Activated naive CD8-positive, alpha-beta T cell treated with anti-CD3 and anti-CD28 coated beads, Interleukin-2, amount 50 U/mL, for 24 hours (primary cell): ENCODE data around the gene CCDC27.
A peak's percentile ranks its signal among the peaks of the same experiment; 100 is the strongest.

Experiments used
- ATAC-seq: fragments of 150-1000 bp; cut with Tn5 transposase; one replicate; pipeline ENCODE4 v1.10.0; 2021
- DNase-seq: peaks from one replicate; pipeline ENCODE4 v3.0.0; 2021
- H3K27ac Mint-ChIP-seq: one replicate; pipeline ENCODE4 v1.8.0; 2021; ENCODE audit warnings: mild to moderate bottlenecking, mixed read lengths
- H3K27me3 Mint-ChIP-seq: one replicate; pipeline ENCODE4 v1.8.0; 2021; ENCODE audit warnings: mixed read lengths
- H3K36me3 Mint-ChIP-seq: one replicate; pipeline ENCODE4 v1.8.0; 2021; ENCODE audit warnings: low read depth, mixed read lengths
- H3K4me1 Mint-ChIP-seq: one replicate; pipeline ENCODE4 v1.8.0; 2021; ENCODE audit warnings: mixed read lengths
- H3K4me3 Mint-ChIP-seq: one replicate; pipeline ENCODE4 v1.8.0; 2021; ENCODE audit warnings: mild to moderate bottlenecking, moderate library complexity, mixed read lengths
- H3K9me3 Mint-ChIP-seq: one replicate; pipeline ENCODE4 v1.8.0; 2021; ENCODE audit warnings: mixed read lengths

Gene CCDC27

DNA sequence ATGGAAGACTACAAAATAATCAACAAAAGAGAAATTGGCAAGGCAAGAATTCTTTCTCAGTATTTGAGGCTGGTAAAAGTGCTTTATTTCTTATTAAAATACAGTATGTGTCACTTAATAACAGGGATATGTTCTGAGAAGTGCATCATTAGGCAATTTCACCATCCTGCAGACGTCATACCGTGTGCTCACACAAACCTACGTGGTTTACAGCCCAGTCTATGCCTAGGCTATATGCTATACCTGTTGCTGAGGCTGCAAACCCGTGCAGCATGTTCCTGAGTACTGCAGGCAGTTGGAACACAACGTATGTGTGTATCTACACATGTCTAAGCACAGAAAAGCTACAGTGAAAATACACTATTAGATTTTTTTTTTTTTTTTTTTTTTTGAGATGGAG is 2.7 kb upstream of the CCDC27 start:
- Mint-ChIP-seq H3K4me3 (no peak overlapping the region), H3K36me3 (peaks cover 2% of the 10 kb centered on the region), H3K4me1 (peaks cover 22% of the 10 kb centered on the region), H3K27ac (no peak overlapping the region), H3K27me3 (no peaks in the 10 kb centered on the region), H3K9me3 (no peaks in the 10 kb centered on the region)
- no peak for ATAC-seq
- no peak for DNase-seq

DNA sequence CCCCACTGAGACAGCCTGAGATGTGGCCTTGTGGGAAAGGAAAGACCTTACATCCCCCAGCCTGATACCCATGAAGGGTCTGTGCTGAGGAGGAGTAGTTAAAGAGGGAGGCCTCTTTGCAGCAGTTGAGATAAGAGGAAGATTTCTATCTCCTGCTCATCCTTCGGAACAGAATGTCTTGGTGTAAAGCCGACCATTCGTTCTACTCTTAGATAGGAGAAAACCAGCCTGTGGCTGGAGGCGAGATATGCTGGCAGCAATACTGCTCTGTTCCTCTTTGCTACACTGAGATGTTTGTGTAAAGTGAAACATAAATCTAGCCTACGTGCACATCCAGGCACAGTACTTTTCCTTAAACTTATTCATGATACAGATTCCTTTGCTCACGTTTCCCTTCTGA is 1.5 kb upstream of the CCDC27 start:
- no peak for ATAC-seq
- H3K36me3 Mint-ChIP-seq = no peaks in the 10 kb centered on the region
- H3K9me3 Mint-ChIP-seq = no peaks in the 10 kb centered on the region
- DNase-seq = no peak
- no peaks in the 10 kb centered on the region for H3K27me3 Mint-ChIP-seq
- H3K4me3 Mint-ChIP-seq = no peak overlapping the region
- no peak overlapping the region for H3K27ac Mint-ChIP-seq
- peaks cover 14% of the 10 kb centered on the region for H3K4me1 Mint-ChIP-seq

DNA sequence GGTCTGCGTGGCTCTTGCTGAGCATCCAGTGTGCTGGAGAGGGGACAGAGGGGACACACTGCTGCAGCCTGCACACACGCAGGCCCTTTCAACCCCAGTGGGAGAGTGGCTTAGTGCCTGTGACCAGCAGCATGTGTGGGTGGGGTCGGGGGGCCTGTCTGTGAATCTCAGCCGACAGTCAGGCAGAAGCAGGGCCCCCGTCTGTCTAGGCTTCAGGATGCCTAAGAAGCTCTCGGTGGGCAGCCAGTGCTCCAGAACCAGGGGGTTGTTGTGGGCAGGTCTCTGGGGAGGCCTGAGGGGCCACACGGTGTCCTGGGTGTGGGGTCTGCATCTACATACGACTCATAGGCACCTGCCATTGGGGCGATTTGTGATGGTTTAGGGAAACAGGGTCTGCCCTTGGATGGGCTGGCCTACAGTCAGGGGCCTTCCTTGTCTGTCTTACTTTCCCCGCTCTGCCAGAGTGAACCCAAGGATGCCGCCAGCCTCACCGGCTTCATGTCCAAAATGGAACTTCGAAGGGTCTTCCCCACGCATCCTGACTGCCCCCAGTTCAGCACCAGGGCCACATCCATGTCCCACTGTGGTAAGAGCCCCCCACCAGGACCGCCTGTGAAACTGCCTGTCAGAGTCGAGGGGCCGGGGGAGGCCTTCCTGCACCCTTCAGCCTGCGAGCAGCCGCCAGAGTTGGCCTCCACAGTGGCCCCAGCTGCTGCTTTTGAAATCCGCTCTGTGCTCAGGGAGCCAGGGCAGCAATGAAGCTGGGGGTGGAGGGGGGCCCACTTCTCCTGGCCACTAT is 1.6 kb downstream of the CCDC27 start:
- no peak for ATAC-seq
- Mint-ChIP-seq H3K4me3 (no peak overlapping the region), H3K27me3 (peaks cover 4% of the 10 kb centered on the region), H3K27ac (no peak overlapping the region), H3K9me3 (no peaks in the 10 kb centered on the region), H3K4me1 (no peaks in the 10 kb centered on the region), H3K36me3 (no peaks in the 10 kb centered on the region)
- no peak for DNase-seq

DNA sequence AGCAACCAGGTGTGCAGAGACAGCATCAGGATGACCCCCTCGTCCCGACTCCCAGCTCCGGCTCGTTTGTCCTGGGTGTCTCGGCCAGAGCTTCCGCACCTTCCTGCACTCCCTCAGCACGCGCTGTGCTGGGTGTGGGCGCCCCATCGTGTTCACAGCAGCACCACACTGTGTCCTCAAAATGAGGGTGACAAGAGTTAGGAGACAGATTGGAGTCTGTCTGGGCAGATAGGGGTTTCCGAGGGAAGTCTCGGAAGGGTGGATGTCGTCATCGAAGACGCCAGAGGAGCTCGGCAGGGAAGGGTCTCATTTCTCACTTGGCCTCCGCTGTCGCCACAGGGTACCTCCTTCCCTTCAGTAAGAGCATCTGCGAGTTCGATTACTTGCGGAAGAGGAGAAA is 4.1 kb downstream of the CCDC27 start:
- H3K4me1 Mint-ChIP-seq = no peaks in the 10 kb centered on the region
- ATAC-seq = no peak
- no peak overlapping the region for H3K27ac Mint-ChIP-seq
- peaks cover 21% of the 10 kb centered on the region for H3K27me3 Mint-ChIP-seq
- DNase-seq = no peak
- H3K4me3 Mint-ChIP-seq = no peak overlapping the region
- no peaks in the 10 kb centered on the region for H3K9me3 Mint-ChIP-seq
- no peaks in the 10 kb centered on the region for H3K36me3 Mint-ChIP-seq

DNA sequence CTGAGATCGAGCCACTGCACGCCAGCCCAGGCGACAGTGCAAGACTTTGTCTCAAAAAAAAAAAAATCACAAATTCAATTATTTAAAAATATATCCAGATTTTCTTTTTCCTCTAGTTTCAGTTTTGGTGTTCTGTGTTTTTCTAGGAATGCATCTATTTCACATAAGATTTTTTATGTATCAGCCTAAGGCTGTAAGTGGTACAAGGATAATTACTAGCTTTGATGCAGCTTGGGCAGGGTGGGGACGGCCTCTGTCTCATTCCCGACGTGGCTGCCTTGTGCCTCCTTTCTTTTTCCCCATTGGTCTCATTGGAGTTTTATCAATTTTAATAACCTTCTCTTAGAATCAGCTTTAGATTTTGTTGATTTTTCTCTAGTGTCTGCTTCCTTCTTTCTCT is 6.9 kb downstream of the CCDC27 start:
- H3K27me3 Mint-ChIP-seq = peaks cover 21% of the 10 kb centered on the region
- DNase-seq (no peak), ATAC-seq (no peak)
- no peaks in the 10 kb centered on the region for H3K9me3 Mint-ChIP-seq
- no peaks in the 10 kb centered on the region for H3K36me3 Mint-ChIP-seq
- no peak overlapping the region for H3K4me3 Mint-ChIP-seq
- H3K27ac Mint-ChIP-seq = no peak overlapping the region
- H3K4me1 Mint-ChIP-seq = no peaks in the 10 kb centered on the region

DNA sequence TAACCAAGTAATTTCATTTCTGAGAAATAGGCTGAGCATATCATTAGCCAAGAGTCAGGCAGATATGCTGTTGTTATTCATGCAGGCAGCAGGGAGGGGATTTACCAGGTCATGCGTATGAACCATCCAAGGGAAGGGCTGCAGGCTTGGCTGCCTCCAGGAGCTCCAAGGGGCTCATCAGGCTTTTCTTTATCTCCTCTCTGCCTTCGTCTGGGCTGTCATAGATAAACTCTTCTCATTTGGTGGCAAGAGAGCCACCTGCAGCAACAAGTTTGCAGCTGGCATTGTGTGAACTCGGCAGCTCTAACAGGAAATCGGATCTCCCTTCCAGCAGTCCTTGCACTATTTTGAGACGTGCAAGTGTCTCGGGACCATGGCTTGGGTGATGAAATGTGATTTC is 7.5 kb downstream of the CCDC27 start:
- ATAC-seq (no peak), DNase-seq (no peak)
- H3K36me3 Mint-ChIP-seq = no peaks in the 10 kb centered on the region
- H3K9me3 Mint-ChIP-seq = no peaks in the 10 kb centered on the region
- no peak overlapping the region for H3K4me3 Mint-ChIP-seq
- H3K27ac Mint-ChIP-seq = no peak overlapping the region
- H3K4me1 Mint-ChIP-seq = no peaks in the 10 kb centered on the region
- H3K27me3 Mint-ChIP-seq = peaks cover 21% of the 10 kb centered on the region

DNA sequence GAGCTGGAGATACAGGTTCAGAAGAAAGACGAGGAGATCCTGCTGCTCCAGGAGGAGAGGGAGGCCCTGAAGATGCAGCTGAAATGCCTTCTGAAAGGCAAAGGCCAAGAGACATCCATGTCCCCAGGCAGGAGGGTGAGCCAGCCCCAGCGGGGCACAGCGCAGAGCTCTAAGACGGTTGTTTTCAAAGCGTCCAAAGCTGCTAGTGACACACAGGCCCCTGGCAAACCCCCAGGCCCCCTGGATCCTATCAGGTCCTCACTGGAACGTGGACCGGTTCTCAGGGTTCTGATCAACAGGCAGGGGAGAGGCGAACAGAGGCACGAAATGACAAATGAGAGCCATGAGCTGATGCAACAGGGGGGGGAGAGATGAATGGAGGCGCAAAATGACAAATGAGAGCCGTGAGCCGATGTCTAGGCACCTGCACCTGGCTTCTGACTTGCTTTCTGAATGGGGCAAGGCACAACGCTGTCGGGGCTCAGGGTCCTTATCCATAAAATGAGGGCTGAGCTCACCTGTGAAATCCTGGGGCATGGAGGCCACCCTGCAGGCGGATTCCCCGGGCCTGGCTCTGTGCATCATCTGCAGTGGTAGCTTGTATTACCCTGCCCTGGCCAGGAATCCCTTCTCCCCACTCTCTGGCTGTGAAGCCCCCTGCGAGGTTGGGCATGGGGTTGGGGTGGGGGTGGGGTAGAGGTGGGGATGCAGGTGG is 9.2 kb downstream of the CCDC27 start:
- H3K27ac Mint-ChIP-seq = no peak overlapping the region
- H3K27me3 Mint-ChIP-seq = peaks cover 21% of the 10 kb centered on the region
- H3K36me3 Mint-ChIP-seq = no peaks in the 10 kb centered on the region
- DNase-seq = no peak
- no peaks in the 10 kb centered on the region for H3K4me1 Mint-ChIP-seq
- no peak for ATAC-seq
- H3K9me3 Mint-ChIP-seq = no peaks in the 10 kb centered on the region
- H3K4me3 Mint-ChIP-seq = no peak overlapping the region

DNA sequence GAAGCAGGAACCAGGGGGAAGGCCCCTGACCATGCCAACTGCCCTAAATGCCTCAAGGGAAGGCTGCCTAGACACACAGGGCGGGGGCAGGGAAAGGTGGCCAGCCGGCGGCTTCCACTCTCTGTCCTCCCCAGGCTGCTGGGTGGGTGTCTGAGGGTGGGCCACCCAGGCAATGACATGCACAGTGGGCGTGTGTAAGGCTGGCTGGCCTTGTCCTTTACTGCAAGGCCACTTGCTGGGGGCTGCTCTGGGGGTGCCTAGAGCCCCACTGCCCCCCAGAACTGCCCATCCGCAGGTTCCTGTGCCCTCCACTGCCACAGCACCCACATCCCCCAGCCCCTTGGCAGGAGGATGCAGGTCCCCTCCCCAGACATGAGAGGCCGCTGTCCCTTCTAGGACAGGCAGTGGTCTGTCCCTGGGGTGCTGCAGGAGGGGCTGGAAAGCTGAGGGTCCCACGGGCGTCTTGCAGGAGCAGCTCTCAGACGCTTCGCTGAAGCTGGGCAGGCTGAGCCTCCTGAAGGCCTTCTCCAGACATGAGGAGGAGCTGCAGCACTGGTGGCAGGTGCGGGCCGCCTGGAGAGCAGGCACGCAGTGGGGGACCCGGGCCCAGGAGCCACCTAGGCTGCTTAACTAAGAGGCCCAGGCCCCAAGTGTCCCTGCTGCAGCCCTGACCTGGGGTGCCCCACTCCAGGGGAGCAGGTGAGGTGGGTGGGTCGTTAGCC is 10.1 kb downstream of the CCDC27 start:
- Mint-ChIP-seq H3K9me3 (no peaks in the 10 kb centered on the region), H3K27ac (no peak overlapping the region), H3K4me1 (no peaks in the 10 kb centered on the region), H3K27me3 (peaks cover 21% of the 10 kb centered on the region), H3K4me3 (no peak overlapping the region), H3K36me3 (no peaks in the 10 kb centered on the region)
- DNase-seq = no peak
- ATAC-seq = no peak

DNA sequence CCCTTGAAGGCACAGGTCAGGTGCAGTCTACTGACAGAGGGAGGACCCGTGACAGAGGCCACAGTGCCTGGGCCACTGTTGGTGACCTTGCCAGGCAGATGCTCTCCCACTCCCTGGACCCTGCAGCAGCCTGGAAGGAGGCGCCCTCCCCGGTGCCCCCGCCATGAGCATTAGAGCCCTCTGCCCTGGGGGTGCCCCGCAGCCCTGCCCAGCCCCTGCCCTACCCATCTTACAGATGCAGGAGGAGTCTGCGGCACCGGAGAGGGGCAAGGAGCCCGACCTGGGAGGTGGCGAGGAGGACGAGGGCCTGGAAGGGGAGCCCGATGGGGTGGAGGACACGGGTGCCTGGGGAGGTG is 10.6 kb downstream of the CCDC27 start:
- Mint-ChIP-seq H3K9me3 (no peaks in the 10 kb centered on the region), H3K4me1 (no peaks in the 10 kb centered on the region), H3K27me3 (peaks cover 22% of the 10 kb centered on the region), H3K27ac (no peak overlapping the region), H3K36me3 (no peaks in the 10 kb centered on the region), H3K4me3 (no peak overlapping the region)
- ATAC-seq = no peak
- DNase-seq = no peak

DNA sequence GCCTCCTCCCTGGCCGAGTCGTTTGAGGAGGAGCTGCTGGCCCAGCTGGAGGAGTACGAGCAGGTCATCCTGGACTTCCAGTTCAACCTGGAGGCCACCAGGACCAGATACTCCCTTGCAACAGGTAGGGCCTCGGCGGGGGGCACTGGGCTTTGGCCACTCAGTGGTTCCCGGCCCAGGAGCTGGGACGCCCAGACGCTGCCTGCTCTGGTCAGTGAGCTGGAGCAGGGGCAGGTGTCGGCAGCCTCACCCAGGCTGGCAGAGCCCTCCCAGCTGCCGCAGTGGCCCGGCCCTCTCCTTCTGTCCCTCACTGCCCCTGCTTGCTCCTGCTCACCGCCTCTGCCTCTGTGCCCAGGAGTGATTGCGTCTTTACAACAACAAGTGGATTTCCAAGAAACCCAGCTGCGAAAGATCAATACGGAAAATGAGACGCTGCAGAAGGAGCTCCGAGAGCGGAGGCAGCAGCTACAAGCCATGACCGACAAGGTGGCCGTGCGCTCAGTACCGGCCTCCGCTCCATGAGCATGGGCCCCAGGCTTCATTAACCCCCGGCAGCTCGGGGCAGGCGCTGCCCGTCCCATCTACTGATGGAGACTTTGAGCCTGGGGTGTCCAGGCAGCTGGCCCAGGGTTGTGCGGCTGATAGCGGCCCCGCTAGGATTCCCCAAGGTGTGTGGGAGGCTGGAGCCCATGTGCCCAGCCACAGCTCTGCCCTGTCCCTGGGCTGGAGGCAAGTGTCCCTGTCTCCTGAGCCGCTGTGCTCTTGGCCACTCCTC is 11.3 kb downstream of the CCDC27 start:
- H3K4me3 Mint-ChIP-seq = no peak overlapping the region
- H3K4me1 Mint-ChIP-seq = no peaks in the 10 kb centered on the region
- no peaks in the 10 kb centered on the region for H3K9me3 Mint-ChIP-seq
- no peak overlapping the region for H3K27ac Mint-ChIP-seq
- H3K36me3 Mint-ChIP-seq = no peaks in the 10 kb centered on the region
- DNase-seq = no peak
- H3K27me3 Mint-ChIP-seq = peaks cover 21% of the 10 kb centered on the region
- no peak for ATAC-seq

DNA sequence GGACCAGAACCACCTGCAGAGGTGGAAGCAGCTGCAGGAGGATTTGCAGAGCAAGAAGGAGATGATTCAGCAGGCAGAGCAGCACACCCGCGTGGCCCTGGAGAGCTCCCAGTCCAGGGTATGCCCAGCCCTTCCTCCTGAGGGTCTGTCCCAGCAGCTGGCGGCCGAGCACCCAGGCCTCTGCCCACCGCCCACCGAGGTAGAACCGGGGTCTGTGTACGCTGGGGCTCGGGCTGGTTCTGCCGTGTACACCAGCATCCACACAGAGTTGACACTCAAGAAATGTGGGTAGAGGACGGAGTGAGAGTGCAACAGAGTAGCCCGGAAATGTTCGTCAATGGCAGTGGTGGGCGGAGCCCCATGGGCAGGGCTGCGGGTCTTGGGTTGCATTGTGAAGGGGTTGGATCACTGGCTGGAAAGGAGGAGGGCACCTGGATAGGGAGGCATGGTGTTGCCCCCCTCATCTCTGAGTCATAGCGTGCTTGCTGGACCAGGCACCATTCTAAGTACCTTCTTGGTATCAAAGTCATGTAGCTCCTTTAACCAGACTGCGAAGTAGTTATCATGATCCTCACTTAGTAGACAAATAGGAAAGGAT is 15.2 kb downstream of the CCDC27 start:
- DNase-seq = no peak
- Mint-ChIP-seq H3K4me1 (peaks cover 14% of the 10 kb centered on the region), H3K27ac (no peak overlapping the region), H3K36me3 (no peaks in the 10 kb centered on the region), H3K4me3 (no peak overlapping the region), H3K27me3 (peaks cover 2% of the 10 kb centered on the region), H3K9me3 (no peaks in the 10 kb centered on the region)
- ATAC-seq = no peak

DNA sequence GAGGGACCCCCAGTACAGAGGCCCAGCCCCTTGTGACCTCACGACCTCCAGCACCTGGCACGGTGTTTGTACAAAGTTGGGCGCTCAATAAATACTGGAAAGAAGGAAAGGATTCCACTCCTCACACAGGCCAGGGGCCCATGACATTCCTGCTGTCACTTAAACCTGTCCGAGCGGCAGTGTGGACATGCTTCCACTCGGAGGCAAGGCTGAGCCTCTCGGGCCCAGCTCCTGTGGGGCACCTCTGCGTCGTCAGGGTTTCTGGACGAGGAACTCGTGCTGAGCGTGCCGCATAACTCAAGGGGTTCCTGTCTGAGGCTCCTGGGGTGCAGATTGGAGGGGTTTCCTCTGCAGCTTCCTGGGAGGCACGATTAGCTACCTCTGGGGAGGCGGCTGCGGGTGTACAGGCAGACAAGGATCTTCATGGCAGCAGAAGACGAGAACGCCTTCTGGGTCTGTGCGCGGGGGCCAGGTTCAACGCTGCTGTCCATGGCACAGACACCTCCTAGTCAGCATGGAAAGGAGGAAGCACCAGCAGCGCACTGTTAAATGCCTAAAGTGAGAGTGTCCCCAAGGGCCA is 16.7 kb downstream of the CCDC27 start:
- no peak for DNase-seq
- Mint-ChIP-seq H3K27ac (no peak overlapping the region), H3K4me3 (no peak overlapping the region), H3K27me3 (peaks cover 2% of the 10 kb centered on the region), H3K4me1 (peaks cover 14% of the 10 kb centered on the region), H3K9me3 (no peaks in the 10 kb centered on the region), H3K36me3 (no peaks in the 10 kb centered on the region)
- no peak for ATAC-seq

DNA sequence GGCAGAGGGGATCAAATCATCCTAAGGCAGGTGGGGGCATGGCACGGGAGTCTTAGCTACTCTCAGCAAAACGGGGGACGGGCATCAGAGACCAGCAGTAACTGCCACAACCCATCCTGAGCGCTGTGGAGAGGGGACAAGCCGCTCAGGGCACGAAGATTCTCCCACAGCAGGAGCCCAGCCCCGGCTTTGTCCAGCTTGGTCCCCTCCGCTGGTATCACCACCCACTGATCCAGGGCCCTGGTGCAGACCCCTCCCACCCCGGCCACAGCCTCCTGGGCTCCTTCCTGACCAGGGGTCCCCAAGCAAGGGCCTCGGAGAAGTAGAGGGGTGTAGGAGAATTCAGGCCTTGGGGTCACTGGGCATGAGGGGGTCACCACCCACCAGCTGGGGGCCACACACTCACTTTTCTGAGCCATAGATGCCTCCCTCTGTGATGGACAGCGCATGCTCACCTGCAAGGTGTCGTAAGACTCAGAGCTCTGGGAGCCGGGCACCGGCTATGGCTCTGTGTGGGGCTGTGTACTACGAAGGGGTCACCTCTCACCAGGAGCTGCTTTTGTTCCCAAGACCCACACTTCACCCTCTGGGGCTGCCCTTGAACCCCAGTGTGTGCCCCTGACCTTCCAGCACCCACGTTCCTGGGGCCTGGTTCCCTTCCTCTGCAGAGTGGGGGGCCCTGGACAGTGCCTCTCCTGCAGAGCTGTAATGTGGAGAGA is 18.0 kb downstream of the CCDC27 start:
- Mint-ChIP-seq H3K27me3 (peaks cover 2% of the 10 kb centered on the region), H3K4me1 (peaks cover 16% of the 10 kb centered on the region), H3K27ac (no peak overlapping the region), H3K9me3 (no peaks in the 10 kb centered on the region), H3K36me3 (no peaks in the 10 kb centered on the region), H3K4me3 (peak overlapping the region; percentile 17)
- ATAC-seq = no peak
- DNase-seq = no peak
